CD14-positive monocyte (primary cell): ENCODE measurements around the gene CTNNA3. TPM values are rescaled to one million over a fixed set of nuclear protein-coding genes. Genes with fewer than 3 reads are reported as not detected.

Source experiments
- DNase-seq, 3 donors: peaks; one replicate each; pipeline ENCODE4 v3.0.0-alpha.2; 2011 to 2022
- H2AFZ ChIP-seq: 2 replicates; pipeline ENCODE4 v1.6.0; 2012; ENCODE audit warnings: mild to moderate bottlenecking, low read depth, low read length, inconsistent platforms; ENCODE audit not compliant: insufficient read depth, poor library complexity, severe bottlenecking
- H3K27ac ChIP-seq, 2 donors: 1 replicate in 1 of 2; 2 replicates in 1 of 2; pipeline ENCODE4 v1.5.1; 2012 to 2013; ENCODE audit warnings: low read length in 2 of 2, control low read depth in 1 of 2, inconsistent platforms in 1 of 2, low read depth in 1 of 2, mild to moderate bottlenecking in 1 of 2
- H3K27me3 ChIP-seq, 2 donors: one replicate each; pipeline versions ENCODE4 v1.6.0 to v1.6.1; 2011 to 2013; ENCODE audit warnings: low read length in 2 of 2; ENCODE audit not compliant: control insufficient read depth in 2 of 2, insufficient read depth in 2 of 2
- H3K36me3 ChIP-seq, 2 donors: replicated peaks in 1 of 2; 1 replicate in 1 of 2; 2 replicates in 1 of 2; pipeline versions ENCODE4 v1.5.1 to v1.6.1; 2012 to 2013; ENCODE audit warnings: low read length in 2 of 2, control low read depth in 1 of 2, inconsistent platforms in 1 of 2, mild to moderate bottlenecking in 1 of 2; ENCODE audit not compliant: insufficient read depth in 2 of 2, control insufficient read depth in 1 of 2
- H3K4me1 ChIP-seq, 2 donors: 1 replicate in 1 of 2; 2 replicates in 1 of 2; pipeline versions ENCODE4 v1.5.1 to v1.6.1; 2012 to 2013; ENCODE audit warnings: low read length in 2 of 2, control low read depth in 1 of 2, inconsistent platforms in 1 of 2, mild to moderate bottlenecking in 1 of 2, moderate library complexity in 1 of 2; ENCODE audit not compliant: insufficient read depth in 2 of 2, control insufficient read depth in 1 of 2
- H3K4me2 ChIP-seq: replicated peaks from 2 replicates; pipeline ENCODE3; 2012; ENCODE audit warnings: low read length, moderate library complexity, mild to moderate bottlenecking; ENCODE audit not compliant: poor library complexity, severe bottlenecking; ENCODE audit errors: extremely low read depth
- H3K4me3 ChIP-seq, 3 experiments: fragments of 200-600 bp in 1 of 3; sonication (generic) in 1 of 3; replicated peaks in 1 of 3; 1 replicate in 2 of 3; 2 replicates in 1 of 3; pipeline ENCODE4 v1.5.1; 2011 to 2013; ENCODE audit warnings: low read length in 3 of 3, mild to moderate bottlenecking in 3 of 3, control low read depth in 2 of 3, low read depth in 2 of 3, inconsistent platforms in 1 of 3, moderate library complexity in 1 of 3
- H3K79me2 ChIP-seq: 2 replicates; pipeline ENCODE4 v1.6.0; 2012; ENCODE audit warnings: mild to moderate bottlenecking, control low read depth, inconsistent platforms, low read length, moderate library complexity; ENCODE audit not compliant: insufficient read depth
- H3K9ac ChIP-seq: 2 replicates; pipeline ENCODE4 v1.6.0; 2017; ENCODE audit warnings: low read length, mild to moderate bottlenecking; ENCODE audit not compliant: insufficient read depth, poor library complexity, severe bottlenecking
- H3K9me3 ChIP-seq, 2 donors: replicated peaks in 1 of 2; 1 replicate in 1 of 2; 2 replicates in 1 of 2; pipeline versions ENCODE4 v1.5.1 to v1.6.1; 2012 to 2013; ENCODE audit warnings: low read length in 2 of 2, control low read depth in 1 of 2; ENCODE audit not compliant: control insufficient read depth in 1 of 2, insufficient read depth in 1 of 2
- H4K20me1 ChIP-seq: 2 replicates; pipeline ENCODE4 v1.6.0; 2012; ENCODE audit warnings: mild to moderate bottlenecking, low read length, control low read depth, moderate library complexity; ENCODE audit not compliant: insufficient read depth
- H3K27ac Mint-ChIP-seq, 7 donors: one replicate each; pipeline ENCODE4 v1.8.0; 2020; ENCODE audit warnings: mild to moderate bottlenecking in 7 of 7, mixed read lengths in 7 of 7, moderate library complexity in 6 of 7, inconsistent platforms in 2 of 7
- H3K27me3 Mint-ChIP-seq, 3 donors: one replicate each; pipeline ENCODE4 v1.8.0; 2021 to 2022; ENCODE audit warnings: low read depth in 3 of 3, mild to moderate bottlenecking in 3 of 3, mixed read lengths in 3 of 3, moderate library complexity in 3 of 3, inconsistent platforms in 1 of 3
- H3K36me3 Mint-ChIP-seq, 2 donors: one replicate each; pipeline ENCODE4 v1.8.0; 2020; ENCODE audit warnings: mixed read lengths in 2 of 2, inconsistent platforms in 1 of 2, mild to moderate bottlenecking in 1 of 2
- H3K4me1 Mint-ChIP-seq: one replicate; pipeline ENCODE4 v1.8.0; 2020; ENCODE audit warnings: mild to moderate bottlenecking, mixed read lengths
- H3K4me3 Mint-ChIP-seq, 2 donors: one replicate each; pipeline ENCODE4 v1.8.0; 2020; ENCODE audit warnings: mild to moderate bottlenecking in 2 of 2, mixed read lengths in 2 of 2, moderate library complexity in 1 of 2
- H3K9me3 Mint-ChIP-seq, 7 donors: one replicate each; pipeline ENCODE4 v1.8.0; 2020 to 2022; ENCODE audit warnings: mixed read lengths in 7 of 7, mild to moderate bottlenecking in 6 of 7, moderate library complexity in 6 of 7, inconsistent platforms in 2 of 7
- CTCF ChIP-seq: fragments of 200-600 bp; IDR thresholded peaks from one replicate; pipeline ENCODE4 v1.8.0; 2022; ENCODE audit warnings: antibody characterized with exemption, mild to moderate bottlenecking
- WGBS: methylation state at CpG from one replicate; pipeline ENCODE4 v1.1.5; 2013; ENCODE audit warnings: missing lambda C conversion rate; ENCODE audit not compliant: insufficient coverage; 5-methylcytosine and 5-hydroxymethylcytosine counted together
- intact Hi-C, 2 donors: fragments of 100-400 bp; cut with micrococcal nuclease; formaldehyde crosslinking; loops; one replicate each; pipeline versions ENCODE4 v1.15.0 to v1.15.1; 2023
- polyA plus RNA-seq, 3 donors: library from polyadenylated mRNA; depleted of rRNA in 1 of 3; unstranded in 2 of 3; stranded (reverse) in 1 of 3; fragments of 300-500 nt in 2 of 3; fragments of >200 nt in 1 of 3; fragmentation: Illumina TruSeq in 2 of 3; gene quantifications; 1 replicate in 2 of 3; 2 replicates in 1 of 3; pipeline ENCODE4 v1.2.3, GENCODE V29; 2012 to 2021

CTNNA3 gene
- polyA plus RNA-seq, 3 donors, result not detected

DNA sequence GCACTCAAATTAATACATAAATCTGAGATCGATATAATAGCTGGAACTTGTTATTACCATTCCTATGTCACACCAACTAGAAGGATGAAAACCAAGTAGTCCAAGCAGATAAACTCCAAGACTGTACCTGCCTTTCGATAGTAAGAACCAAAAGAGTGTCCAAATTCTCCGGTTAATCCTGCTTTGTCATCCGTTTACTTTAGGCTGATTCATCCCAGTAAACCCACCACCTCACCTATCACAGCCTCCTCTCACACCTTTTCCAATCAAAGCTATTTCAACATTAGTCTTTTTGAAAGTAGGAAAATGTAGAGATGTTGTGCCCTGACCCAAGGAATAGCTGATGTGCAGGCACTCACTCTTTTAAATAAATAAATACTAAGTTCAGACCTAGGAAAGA is 177.2 kb downstream of the CTNNA3 start:
- no peak for TF ChIP-seq CTCF
- no peaks in the 10 kb centered on the region for H3K36me3 Mint-ChIP-seq
- no peak overlapping the region for H3K27ac ChIP-seq
- no peaks in the 10 kb centered on the region for H3K9me3 Mint-ChIP-seq
- intact Hi-C loops, result no loop called here
- H3K9me3 ChIP-seq, result no peaks in the 10 kb centered on the region
- H4K20me1 ChIP-seq, result no peaks in the 10 kb centered on the region
- H3K4me3 Mint-ChIP-seq, result no peak overlapping the region
- H3K4me1 Mint-ChIP-seq, result peaks cover 2% of the 10 kb centered on the region
- no peaks in the 10 kb centered on the region for H3K36me3 ChIP-seq
- no peaks in the 10 kb centered on the region for H3K79me2 ChIP-seq
- no peak overlapping the region for H3K4me2 ChIP-seq
- H3K9ac ChIP-seq, result no peak overlapping the region
- no peaks in the 10 kb centered on the region for H3K27me3 Mint-ChIP-seq
- no peaks in the 10 kb centered on the region for H3K27me3 ChIP-seq
- H3K4me3 ChIP-seq, result no peak overlapping the region
- no peak for DNase-seq
- H2AFZ ChIP-seq, result no peak overlapping the region
- WGBS, result 100% methylated on average over 1 of the region's 4 CpGs
- H3K4me1 ChIP-seq, result no peaks in the 10 kb centered on the region
- no peak overlapping the region for H3K27ac Mint-ChIP-seq

- no CpG with 5 or more reads among the region's 4 CpGs for WGBS
- intact Hi-C loops, result no loop called here
- Mint-ChIP-seq H3K4me1 (peaks cover 2% of the 10 kb centered on the region), H3K27ac (no peak overlapping the region), H3K4me3 (no peak overlapping the region), H3K9me3 (no peaks in the 10 kb centered on the region), H3K36me3 (no peaks in the 10 kb centered on the region), H3K27me3 (no peaks in the 10 kb centered on the region)
- no peak overlapping the region for H3K4me2 ChIP-seq
- H3K4me1 ChIP-seq, result no peaks in the 10 kb centered on the region
- H2AFZ ChIP-seq, result no peak overlapping the region
- H3K27me3 ChIP-seq, result no peaks in the 10 kb centered on the region
- no peak for DNase-seq
- H4K20me1 ChIP-seq, result no peaks in the 10 kb centered on the region
- no peak for TF ChIP-seq CTCF
- H3K27ac ChIP-seq, result no peak overlapping the region
- H3K79me2 ChIP-seq, result no peaks in the 10 kb centered on the region
- no peak overlapping the region for H3K9ac ChIP-seq
- no peaks in the 10 kb centered on the region for H3K9me3 ChIP-seq
- H3K4me3 ChIP-seq, result no peak overlapping the region
- H3K36me3 ChIP-seq, result no peaks in the 10 kb centered on the region
Measured at GRCh38 chr10:67518043-67518442, 178.0 kb downstream of the CTNNA3 start.
